Panc1 (cell line): ENCODE measurements around the gene PLGRKT. TPM values are rescaled to one million over a fixed set of nuclear protein-coding genes. Genes with fewer than 3 reads are reported as not detected.

Experiments used
- ATAC-seq: fragments of 200-7000 bp; cut with Tn5 transposase; 2 replicates; pipeline ENCODE4 v1.9.1; 2020; ENCODE audit warnings: mild to moderate bottlenecking, moderate library complexity
- BruUV-seq: library from RNA; stranded (reverse); fragments of 400-500 nt; replicated peaks from 2 replicates; lab custom pipeline; 2021; lab: Mats Ljungman, UMichigan
- CTCF ChIA-PET: fragments of 300-600 bp; sonication (Branson Sonifier 250); formaldehyde crosslinking; loops from one replicate; lab custom pipeline; 2022; ENCODE audit warnings: antibody characterized with exemption; lab: Charles Lee
- POLR2A ChIA-PET: fragments of 300-600 bp; sonication (Branson Sonifier 250); formaldehyde crosslinking; loops from one replicate; lab custom pipeline; 2022; ENCODE audit warnings: antibody characterized with exemption; lab: Charles Lee
- DNase-seq: peaks from one replicate; pipeline ENCODE4 v3.0.0-alpha.2; 2010; ENCODE audit warnings: low read depth, low spot score
- H3K27ac ChIP-seq: 2 replicates; pipeline ENCODE4 v1.5.1; 2011; ENCODE audit warnings: mild to moderate bottlenecking, low read length, inconsistent platforms
- H3K27me3 ChIP-seq: fragments of 200-500 bp; sonication (Bioruptor generic); 2 replicates; pipeline ENCODE4 v1.6.0; 2014; ENCODE audit warnings: low read length, inconsistent platforms; ENCODE audit not compliant: control insufficient read depth, insufficient read depth
- H3K36me3 ChIP-seq: fragments of 200-500 bp; sonication (Bioruptor generic); 2 replicates; pipeline ENCODE4 v1.5.1; 2014; ENCODE audit warnings: inconsistent platforms, mild to moderate bottlenecking, low read length, moderate library complexity; ENCODE audit not compliant: control insufficient read depth, insufficient read depth
- H3K4me1 ChIP-seq: 2 replicates; pipeline ENCODE4 v1.5.1; 2011; ENCODE audit warnings: inconsistent platforms, mild to moderate bottlenecking, low read length, moderate library complexity; ENCODE audit not compliant: control insufficient read depth, insufficient read depth
- H3K4me3 ChIP-seq, 2 experiments: 2 replicates each; pipeline ENCODE4 v1.5.1; 2011 to 2012; ENCODE audit warnings: low read depth in 2 of 2, low read length in 2 of 2, mild to moderate bottlenecking in 2 of 2, inconsistent platforms in 1 of 2, moderate library complexity in 1 of 2
- H3K9me3 ChIP-seq: fragments of 200-500 bp; sonication (Bioruptor generic); 2 replicates; pipeline ENCODE4 v1.5.1; 2014; ENCODE audit warnings: low read depth, mild to moderate bottlenecking, inconsistent platforms, low read length, moderate library complexity; ENCODE audit not compliant: control insufficient read depth, insufficient read depth
- CTCF ChIP-seq: fragments of 450-650 bp; IDR thresholded peaks from 2 replicates; pipeline ENCODE4 v1.5.1; 2017; ENCODE audit warnings: mild to moderate bottlenecking
- POLR2AphosphoS5 ChIP-seq: IDR thresholded peaks from 2 replicates; pipeline ENCODE4 v1.6.1; 2012; ENCODE audit warnings: mild to moderate bottlenecking, low read depth, low read length, moderate library complexity
- REST ChIP-seq, 2 experiments: IDR thresholded peaks; 2 replicates each; pipeline ENCODE4 v1.6.1; 2011 to 2012; ENCODE audit warnings: low read depth in 2 of 2, control low read depth in 1 of 2, low read length in 1 of 2, mild to moderate bottlenecking in 1 of 2, moderate library complexity in 1 of 2; ENCODE audit not compliant: insufficient read depth in 1 of 2
- SIN3A ChIP-seq: IDR thresholded peaks from 2 replicates; pipeline ENCODE4 v1.6.1; 2012; ENCODE audit warnings: low read depth, mild to moderate bottlenecking, low read length, moderate library complexity, borderline replicate concordance; ENCODE audit not compliant: insufficient read depth
- TCF7L2 ChIP-seq: IDR thresholded peaks from 2 replicates; pipeline ENCODE4 v1.6.1; 2011; ENCODE audit warnings: mild to moderate bottlenecking, low read depth, low read length, inconsistent platforms
- in situ Hi-C: cut with HindIII; loops from 2 replicates; pipeline ENCODE4 v1.10.0; 2016; ENCODE audit warnings: low sequenced_read_pairs, low pct_unique_long_range_greater_than_20kb
- intact Hi-C: fragments of 100-400 bp; cut with micrococcal nuclease; formaldehyde crosslinking; loops from one replicate; pipeline ENCODE4 v1.10.0; 2022; ENCODE audit not compliant: unreplicated experiment
- total RNA-seq: library from RNA; stranded (reverse); gene quantifications from one replicate; pipeline ENCODE4 v1.2.1, GENCODE V29; 2021; ENCODE audit not compliant: unreplicated experiment

PLGRKT gene
- total RNA-seq, 1 experiment from 2014 or later, result 9.3 TPM

- CTCF ChIA-PET, result no interaction called here
- DNase-seq, result no peak
- BruUV-seq, result no TSS peak
Observed at GRCh38 chr9:5440426-5440825, 2.7 kb upstream of the PLGRKT start.

GRCh38 chr9:5438301-5439162 lies 807 bp upstream of the PLGRKT start:
- Histone ChIP-seq H3K36me3 (no peaks in the 10 kb centered on the region; the same call in 1 of the 2 replicates), H3K27ac (peak overlapping the region; percentile 70), H3K4me1 (no peaks in the 10 kb centered on the region), H3K9me3 (no peaks in the 10 kb centered on the region), H3K27me3 (no peaks in the 10 kb centered on the region), H3K4me3 (peak overlapping the region; percentile 61 to 72)
- in situ Hi-C loops, result no loop called here
- CTCF ChIA-PET, result no interaction called here
- ATAC-seq, result peak; percentile 56
- no peak for DNase-seq
- TF ChIP-seq SIN3A, result no peak
- TF ChIP-seq REST (IDR thresholded peaks at IDR 0.05; ENCODE audit: insufficient read depth in 1 of 2, low read depth in 2 of 2, low read length in 1 of 2), result no peak
- TF ChIP-seq POLR2AphosphoS5, result no peak
- TF ChIP-seq TCF7L2, result no peak
- no TSS peak for BruUV-seq
- POLR2A ChIA-PET, result no interaction called here
- intact Hi-C loops, result no loop called here

More at GRCh38 chr9:5440426-5440825, 2.7 kb upstream of the PLGRKT start:
- Histone ChIP-seq H3K4me1 (no peaks in the 10 kb centered on the region), H3K9me3 (no peaks in the 10 kb centered on the region), H3K4me3 (no peak overlapping the region), H3K27me3 (no peaks in the 10 kb centered on the region), H3K36me3 (no peaks in the 10 kb centered on the region; the same call in 1 of the 2 replicates), H3K27ac (no peak overlapping the region)
- no peak for ATAC-seq
- intact Hi-C loops, result loop anchor here (5.0 kb wide), 1 partner anchor 253 kb away; the partner anchor contains the start of gene INSL6
- in situ Hi-C loops, result no loop called here
- no peak for TF ChIP-seq REST (IDR thresholded peaks at IDR 0.05; ENCODE audit: insufficient read depth in 1 of 2, low read depth in 2 of 2, low read length in 1 of 2)
- no peak for TF ChIP-seq POLR2AphosphoS5
- no peak for TF ChIP-seq SIN3A
- TF ChIP-seq CTCF, result no peak
- TF ChIP-seq TCF7L2, result no peak
- POLR2A ChIA-PET, result no interaction called here
